HepG2 (cell line): ENCODE measurements around the gene TIRAP. TPM values are rescaled to one million over a fixed set of nuclear protein-coding genes. Genes with fewer than 3 reads are reported as not detected.

Experiments used
- ATAC-seq: fragments of 200-7000 bp; cut with Tn5 transposase; 3 replicates; pipeline ENCODE4 v1.9.1; 2020; ENCODE audit warnings: mild to moderate bottlenecking, moderate library complexity
- BruUV-seq: library from RNA; stranded (reverse); fragments of 400-500 nt; replicated peaks from 2 replicates; lab custom pipeline; 2021; lab: Mats Ljungman, UMichigan
- CTCF ChIA-PET: fragments of 300-600 bp; formaldehyde crosslinking; extraction: SDS; loops from one replicate; lab custom pipeline; 2021; ENCODE audit warnings: low total read pairs, inconsistent platforms, low intra/inter-chr PET ratio; lab: Yijun Ruan, JAX
- POLR2A ChIA-PET: fragments of 350-600 bp; sonication (Branson Sonifier 250); formaldehyde crosslinking; loops from one replicate; lab custom pipeline; 2020; ENCODE audit warnings: antibody characterized with exemption, inconsistent platforms; lab: Yijun Ruan, JAX
- DNase-seq: peaks from one replicate; pipeline ENCODE4 v3.0.0-alpha.2; 2015; ENCODE audit warnings: low spot score
- FAIRE-seq: peaks from 3 replicates; lab custom pipeline; 2011; peaks lifted over from hg19 to GRCh38; lab: Jason Lieb, UNC
- H2AFZ ChIP-seq: one replicate; pipeline ENCODE4 v1.6.1; 2011; ENCODE audit warnings: low read length, inconsistent platforms
- H3K27ac ChIP-seq: fragments of 300-600 bp; 3 replicates; pipeline ENCODE4 v1.8.0; 2011; ENCODE audit warnings: mixed run types, mild to moderate bottlenecking, mixed read lengths, low read length, inconsistent platforms; ENCODE audit not compliant: insufficient read depth; ENCODE audit errors: extremely low read length
- H3K27me3 ChIP-seq, 2 experiments: fragments of 200-600 bp in 1 of 2; 2 replicates in 1 of 2; 3 replicates in 1 of 2; pipeline versions ENCODE4 v1.6.0 to v1.8.0; 2011; ENCODE audit warnings: low read length in 2 of 2, mild to moderate bottlenecking in 2 of 2, moderate library complexity in 2 of 2, inconsistent platforms in 1 of 2; ENCODE audit not compliant: insufficient read depth in 2 of 2, control insufficient read depth in 1 of 2
- H3K36me3 ChIP-seq, 2 experiments: fragments of 200-600 bp in 1 of 2; replicated peaks in 1 of 2; 2 replicates in 1 of 2; 3 replicates in 1 of 2; pipeline versions ENCODE4 v1.5.1 to v1.8.0; 2011; ENCODE audit warnings: low read length in 2 of 2, inconsistent platforms in 1 of 2; ENCODE audit not compliant: insufficient read depth in 2 of 2, control insufficient read depth in 1 of 2
- H3K4me1 ChIP-seq: 2 replicates; pipeline ENCODE4 v1.5.1; 2012; ENCODE audit warnings: low read length, inconsistent platforms; ENCODE audit not compliant: insufficient read depth
- H3K4me2 ChIP-seq: 2 replicates; pipeline ENCODE4 v1.6.0; 2011; ENCODE audit warnings: low read depth, low read length, inconsistent platforms
- H3K4me3 ChIP-seq, 3 experiments: fragments of 200-600 bp in 1 of 3; sonication (generic), shearing (Covaris generic) in 1 of 3; replicated peaks in 1 of 3; 2 replicates each; pipeline ENCODE4 v1.5.1; 2011 to 2016; ENCODE audit warnings: low read length in 3 of 3, inconsistent platforms in 2 of 3, low read depth in 2 of 3, mild to moderate bottlenecking in 2 of 3, control low read depth in 1 of 3, mixed read lengths in 1 of 3; ENCODE audit not compliant: insufficient read depth in 1 of 3
- H3K79me2 ChIP-seq: one replicate; pipeline ENCODE4 v1.6.1; 2011; ENCODE audit warnings: low read length, inconsistent platforms; ENCODE audit not compliant: insufficient read depth
- H3K9ac ChIP-seq: 2 replicates; pipeline ENCODE4 v1.6.0; 2011; ENCODE audit warnings: mild to moderate bottlenecking, low read depth, low read length, inconsistent platforms; ENCODE audit not compliant: insufficient read depth
- H3K9me3 ChIP-seq: 2 replicates; pipeline ENCODE4 v1.5.1; 2012; ENCODE audit warnings: mild to moderate bottlenecking, low read length
- H4K20me1 ChIP-seq: 2 replicates; pipeline ENCODE4 v1.6.0; 2011; ENCODE audit warnings: inconsistent platforms, mild to moderate bottlenecking, low read length, moderate library complexity; ENCODE audit not compliant: insufficient read depth
- CREBL2 ChIP-seq: sonication (generic); formaldehyde crosslinking; IDR thresholded peaks from 2 replicates; pipeline ENCODE4 v1.8.1; 2023; ENCODE audit warnings: missing genetic modification reagents, mild to moderate bottlenecking, borderline replicate concordance
- CREM ChIP-seq, 2 experiments: sonication (generic) in 1 of 2; formaldehyde crosslinking in 1 of 2; IDR thresholded peaks; 2 replicates each; pipeline versions ENCODE4 v1.4.0 to v1.6.1; 2016 to 2020; ENCODE audit warnings: antibody characterized with exemption in 1 of 2, mild to moderate bottlenecking in 1 of 2, missing genetic modification reagents in 1 of 2
- POLR2AphosphoS2 ChIP-seq: IDR thresholded peaks from 2 replicates; pipeline ENCODE4 v1.6.1; 2011; ENCODE audit warnings: low read depth, low read length, improper control_type of control experiment
- SALL2 ChIP-seq: sonication (generic); formaldehyde crosslinking; IDR thresholded peaks from 2 replicates; pipeline ENCODE4 v1.8.1; 2023; ENCODE audit warnings: mild to moderate bottlenecking, missing genetic modification reagents, inconsistent platforms
- SETDB1 ChIP-seq: sonication (generic); formaldehyde crosslinking; IDR thresholded peaks from 2 replicates; pipeline ENCODE4 v1.5.1; 2020; ENCODE audit warnings: missing genetic modification reagents, mild to moderate bottlenecking, borderline replicate concordance
- TBL1XR1 ChIP-seq: fragments of 150-350 bp; IDR thresholded peaks from 2 replicates; pipeline ENCODE4 v1.6.1; 2014; ENCODE audit warnings: borderline replicate concordance, low read length; ENCODE audit not compliant: partially characterized antibody
- ZBTB8A ChIP-seq: sonication (generic); formaldehyde crosslinking; IDR thresholded peaks from 2 replicates; pipeline ENCODE4 v1.4.0; 2020; ENCODE audit warnings: mild to moderate bottlenecking, low read depth, missing genetic modification reagents, borderline replicate concordance
- ZMYM2 ChIP-seq: sonication (generic); formaldehyde crosslinking; IDR thresholded peaks from 2 replicates; pipeline ENCODE4 v1.8.0; 2022; ENCODE audit warnings: mild to moderate bottlenecking, missing genetic modification reagents
- ZNF710 ChIP-seq: sonication (generic); formaldehyde crosslinking; IDR thresholded peaks from 2 replicates; pipeline ENCODE4 v1.5.0; 2020; ENCODE audit warnings: mild to moderate bottlenecking, missing genetic modification reagents, borderline replicate concordance
- ZNF782 ChIP-seq: sonication (generic); formaldehyde crosslinking; IDR thresholded peaks from 2 replicates; pipeline ENCODE4 v1.4.0; 2020; ENCODE audit warnings: missing genetic modification reagents, mild to moderate bottlenecking, borderline replicate concordance
- ZSCAN9 ChIP-seq: IDR thresholded peaks from 2 replicates; pipeline ENCODE4 v1.6.1; 2016; ENCODE audit warnings: borderline replicate concordance
- WGBS: methylation state at CpG from one replicate; pipeline ENCODE4 v1.1.6; 2017; ENCODE audit warnings: low lambda C conversion rate; 5-methylcytosine and 5-hydroxymethylcytosine counted together
- in situ Hi-C: cut with HindIII; loops from 2 replicates; pipeline ENCODE4 v1.10.0; 2017; ENCODE audit warnings: low pct_unique_long_range_greater_than_20kb; ENCODE audit not compliant: extremely low pct_ligation_motif_present
- intact Hi-C: fragments of 100-400 bp; cut with micrococcal nuclease; formaldehyde crosslinking; loops from one replicate; pipeline ENCODE4 v1.10.0; 2022; ENCODE audit not compliant: unreplicated experiment
- polyA plus RNA-seq, 8 experiments: library from polyadenylated mRNA; depleted of rRNA in 3 of 8; stranded (reverse) in 7 of 8; unstranded in 1 of 8; fragments of >200 nt; fragmentation: Illumina TruSeq in 4 of 8; extraction: Trizol in 4 of 8; gene quantifications; 2 replicates each; pipeline versions ENCODE4 v1.2.1 to v1.2.3, GENCODE V29; 2011 to 2016; ENCODE audit warnings: low read depth in 4 of 8, missing spikeins in 1 of 8, mixed read lengths in 1 of 8; ENCODE audit not compliant: insufficient read depth in 1 of 8
- total RNA-seq, 5 experiments: library from RNA; depleted of rRNA; stranded (reverse); fragments of >200 nt; fragmentation: Illumina TruSeq; extraction: Trizol; gene quantifications; 2 replicates each; pipeline ENCODE4 v1.2.3, GENCODE V29; 2016; ENCODE audit warnings: low read depth in 1 of 5
- TF ChIP-seq, protein P1 (sequence below): sonication (generic); formaldehyde crosslinking; IDR thresholded peaks from 2 replicates; pipeline ENCODE4 v1.4.0; 2020; ENCODE audit warnings: missing genetic modification reagents
- TF ChIP-seq, protein P2 (sequence below): IDR thresholded peaks from 2 replicates; pipeline ENCODE4 v1.6.1; 2016; ENCODE audit warnings: low read depth, missing genetic modification reagents, missing compliant biosample characterization

Gene TIRAP
- total and polyA plus RNA-seq, 2 of the 13 experiments (the other 11 are each of a cell fraction or from before 2014, with no cell fraction given), result 5.4 to 5.7 TPM

GRCh38 chr11:126317756-126318573 is 35.1 kb downstream of the TIRAP start:
- Histone ChIP-seq H3K4me3 (no peak overlapping the region), H3K9me3 (no peaks in the 10 kb centered on the region), H3K27me3 (no peaks in the 10 kb centered on the region), H3K4me2 (no peak overlapping the region), H3K79me2 (no peaks in the 10 kb centered on the region), H2AFZ (no peak overlapping the region), H4K20me1 (no peaks in the 10 kb centered on the region), H3K9ac (no peak overlapping the region), H3K36me3 (no peaks in the 10 kb centered on the region), H3K27ac (no peak overlapping the region), H3K4me1 (no peaks in the 10 kb centered on the region)
- no TSS peak for BruUV-seq
- ATAC-seq (no peak), FAIRE-seq (no peak), DNase-seq (no peak)
- ChIA-PET CTCF (no interaction called here), POLR2A (no interaction called here)
- 93% methylated on average over 11 of the region's 14 CpGs for WGBS
- in situ Hi-C loops (no loop called here), intact Hi-C loops (no loop called here)
- TF ChIP-seq POLR2AphosphoS2 (no peak), ZBTB8A (CRISPR knock-in tag) (no peak), ZNF782 (CRISPR knock-in tag) (no peak), CREM (IDR thresholded peaks at IDR 0.05) (no peak), CREM (CRISPR knock-in tag; IDR thresholded peaks at IDR 0.05) (no peak), ZMYM2 (CRISPR knock-in tag) (no peak), CREBL2 (CRISPR knock-in tag) (no peak), ZNF710 (no peak), SETDB1 (CRISPR knock-in tag) (no peak), SALL2 (CRISPR knock-in tag) (no peak), ZSCAN9 (CRISPR knock-in tag) (no peak), TBL1XR1 (no peak)
- TF ChIP-seq, protein P1, sequence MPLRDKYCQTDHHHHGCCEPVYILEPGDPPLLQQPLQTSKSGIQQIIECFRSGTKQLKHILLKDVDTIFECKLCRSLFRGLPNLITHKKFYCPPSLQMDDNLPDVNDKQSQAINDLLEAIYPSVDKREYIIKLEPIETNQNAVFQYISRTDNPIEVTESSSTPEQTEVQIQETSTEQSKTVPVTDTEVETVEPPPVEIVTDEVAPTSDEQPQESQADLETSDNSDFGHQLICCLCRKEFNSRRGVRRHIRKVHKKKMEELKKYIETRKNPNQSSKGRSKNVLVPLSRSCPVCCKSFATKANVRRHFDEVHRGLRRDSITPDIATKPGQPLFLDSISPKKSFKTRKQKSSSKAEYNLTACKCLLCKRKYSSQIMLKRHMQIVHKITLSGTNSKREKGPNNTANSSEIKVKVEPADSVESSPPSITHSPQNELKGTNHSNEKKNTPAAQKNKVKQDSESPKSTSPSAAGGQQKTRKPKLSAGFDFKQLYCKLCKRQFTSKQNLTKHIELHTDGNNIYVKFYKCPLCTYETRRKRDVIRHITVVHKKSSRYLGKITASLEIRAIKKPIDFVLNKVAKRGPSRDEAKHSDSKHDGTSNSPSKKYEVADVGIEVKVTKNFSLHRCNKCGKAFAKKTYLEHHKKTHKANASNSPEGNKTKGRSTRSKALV (CRISPR knock-in tag), result no peak
- TF ChIP-seq, protein P2, sequence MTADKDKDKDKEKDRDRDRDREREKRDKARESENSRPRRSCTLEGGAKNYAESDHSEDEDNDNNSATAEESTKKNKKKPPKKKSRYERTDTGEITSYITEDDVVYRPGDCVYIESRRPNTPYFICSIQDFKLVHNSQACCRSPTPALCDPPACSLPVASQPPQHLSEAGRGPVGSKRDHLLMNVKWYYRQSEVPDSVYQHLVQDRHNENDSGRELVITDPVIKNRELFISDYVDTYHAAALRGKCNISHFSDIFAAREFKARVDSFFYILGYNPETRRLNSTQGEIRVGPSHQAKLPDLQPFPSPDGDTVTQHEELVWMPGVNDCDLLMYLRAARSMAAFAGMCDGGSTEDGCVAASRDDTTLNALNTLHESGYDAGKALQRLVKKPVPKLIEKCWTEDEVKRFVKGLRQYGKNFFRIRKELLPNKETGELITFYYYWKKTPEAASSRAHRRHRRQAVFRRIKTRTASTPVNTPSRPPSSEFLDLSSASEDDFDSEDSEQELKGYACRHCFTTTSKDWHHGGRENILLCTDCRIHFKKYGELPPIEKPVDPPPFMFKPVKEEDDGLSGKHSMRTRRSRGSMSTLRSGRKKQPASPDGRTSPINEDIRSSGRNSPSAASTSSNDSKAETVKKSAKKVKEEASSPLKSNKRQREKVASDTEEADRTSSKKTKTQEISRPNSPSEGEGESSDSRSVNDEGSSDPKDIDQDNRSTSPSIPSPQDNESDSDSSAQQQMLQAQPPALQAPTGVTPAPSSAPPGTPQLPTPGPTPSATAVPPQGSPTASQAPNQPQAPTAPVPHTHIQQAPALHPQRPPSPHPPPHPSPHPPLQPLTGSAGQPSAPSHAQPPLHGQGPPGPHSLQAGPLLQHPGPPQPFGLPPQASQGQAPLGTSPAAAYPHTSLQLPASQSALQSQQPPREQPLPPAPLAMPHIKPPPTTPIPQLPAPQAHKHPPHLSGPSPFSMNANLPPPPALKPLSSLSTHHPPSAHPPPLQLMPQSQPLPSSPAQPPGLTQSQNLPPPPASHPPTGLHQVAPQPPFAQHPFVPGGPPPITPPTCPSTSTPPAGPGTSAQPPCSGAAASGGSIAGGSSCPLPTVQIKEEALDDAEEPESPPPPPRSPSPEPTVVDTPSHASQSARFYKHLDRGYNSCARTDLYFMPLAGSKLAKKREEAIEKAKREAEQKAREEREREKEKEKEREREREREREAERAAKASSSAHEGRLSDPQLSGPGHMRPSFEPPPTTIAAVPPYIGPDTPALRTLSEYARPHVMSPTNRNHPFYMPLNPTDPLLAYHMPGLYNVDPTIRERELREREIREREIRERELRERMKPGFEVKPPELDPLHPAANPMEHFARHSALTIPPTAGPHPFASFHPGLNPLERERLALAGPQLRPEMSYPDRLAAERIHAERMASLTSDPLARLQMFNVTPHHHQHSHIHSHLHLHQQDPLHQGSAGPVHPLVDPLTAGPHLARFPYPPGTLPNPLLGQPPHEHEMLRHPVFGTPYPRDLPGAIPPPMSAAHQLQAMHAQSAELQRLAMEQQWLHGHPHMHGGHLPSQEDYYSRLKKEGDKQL (CRISPR knock-in tag), result no peak
